ENCODE results near the gene EVI2A.
A peak's percentile ranks its signal among the peaks of the same experiment; 100 is the strongest.

Gene EVI2A

GRCh38 chr17:31272803-31273202 is 48.6 kb downstream of the EVI2A start:
- Histone ChIP-seq H3K4me3 (ENCODE audit: low read depth, low read length) (no peak overlapping the region), H3K9me3 (ENCODE audit: control insufficient read depth, insufficient read depth, low read depth, low read length) (no peaks in the 10 kb centered on the region), H3K27me3 (ENCODE audit: control insufficient read depth, insufficient read depth, low read length) (no peaks in the 10 kb centered on the region), H3K4me1 (ENCODE audit: control insufficient read depth, insufficient read depth, low read length) (peaks cover 11% of the 10 kb centered on the region; the same call in 1 of the 2 replicates), H3K36me3 (ENCODE audit: control insufficient read depth, insufficient read depth, low read length) (peaks cover 17% of the 10 kb centered on the region), H3K9ac (ENCODE audit: low read length) (no peak overlapping the region), H3K27ac (ENCODE audit: low read depth, low read length) (no peak overlapping the region)

GRCh38 chr17:31272236-31272635 is 49.2 kb downstream of the EVI2A start:
- no peak overlapping the region for H3K27ac ChIP-seq (ENCODE audit: low read depth, low read length)
- no peaks in the 10 kb centered on the region for H3K27me3 ChIP-seq (ENCODE audit: control insufficient read depth, insufficient read depth, low read length)
- H3K9me3 ChIP-seq (ENCODE audit: control insufficient read depth, insufficient read depth, low read depth, low read length): no peaks in the 10 kb centered on the region
- no peak overlapping the region for H3K4me3 ChIP-seq (ENCODE audit: low read depth, low read length)
- no peak overlapping the region for H3K9ac ChIP-seq (ENCODE audit: low read length)
- peaks cover 11% of the 10 kb centered on the region; the same call in 1 of the 2 replicates for H3K4me1 ChIP-seq (ENCODE audit: control insufficient read depth, insufficient read depth, low read length)
- peaks cover 16% of the 10 kb centered on the region for H3K36me3 ChIP-seq (ENCODE audit: control insufficient read depth, insufficient read depth, low read length)

DNA sequence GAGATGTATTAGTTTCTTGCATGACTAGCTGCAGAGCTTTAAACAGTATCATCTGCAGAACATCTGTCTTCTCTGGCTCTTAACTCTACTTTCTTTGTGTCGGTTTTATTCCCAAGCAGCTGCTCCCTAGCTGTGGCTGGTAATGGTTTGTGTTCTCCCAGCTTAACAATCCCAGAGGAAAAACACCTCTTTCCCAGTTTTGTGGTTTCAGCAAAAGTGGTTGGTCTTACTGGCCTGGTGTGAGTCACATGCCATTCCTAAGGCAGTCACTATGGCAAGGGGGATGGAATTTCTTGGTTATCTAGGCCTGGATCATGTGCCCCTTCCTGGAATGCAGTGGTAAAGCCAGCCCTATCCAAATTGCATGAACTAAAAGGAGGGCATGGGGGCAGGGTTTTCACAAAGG is 51.8 kb downstream of the EVI2A start:
- H3K36me3 ChIP-seq (ENCODE audit: control insufficient read depth, insufficient read depth, low read length): peaks cover 23% of the 10 kb centered on the region
- H3K4me1 ChIP-seq (ENCODE audit: control insufficient read depth, insufficient read depth, low read length): peaks cover 11% of the 10 kb centered on the region; the same call in 1 of the 2 replicates
- no peaks in the 10 kb centered on the region for H3K27me3 ChIP-seq (ENCODE audit: control insufficient read depth, insufficient read depth, low read length)
- H3K4me3 ChIP-seq (ENCODE audit: low read depth, low read length): no peak overlapping the region
- peak overlapping the region; percentile 18; the same call in 1 of the 2 replicates for H3K27ac ChIP-seq (ENCODE audit: low read depth, low read length)
- H3K9ac ChIP-seq (ENCODE audit: low read length): no peak overlapping the region
- no peaks in the 10 kb centered on the region for H3K9me3 ChIP-seq (ENCODE audit: control insufficient read depth, insufficient read depth, low read depth, low read length)

- no peak overlapping the region for H3K9ac ChIP-seq (ENCODE audit: low read length)
- H3K4me1 ChIP-seq (ENCODE audit: control insufficient read depth, insufficient read depth, low read length): peaks cover 11% of the 10 kb centered on the region; the same call in 1 of the 2 replicates
- H3K27ac ChIP-seq (ENCODE audit: low read depth, low read length): peak overlapping the region; percentile 18; the same call in 1 of the 2 replicates
- H3K36me3 ChIP-seq (ENCODE audit: control insufficient read depth, insufficient read depth, low read length): peaks cover 23% of the 10 kb centered on the region
- H3K4me3 ChIP-seq (ENCODE audit: low read depth, low read length): no peak overlapping the region
- no peaks in the 10 kb centered on the region for H3K27me3 ChIP-seq (ENCODE audit: control insufficient read depth, insufficient read depth, low read length)
- no peaks in the 10 kb centered on the region for H3K9me3 ChIP-seq (ENCODE audit: control insufficient read depth, insufficient read depth, low read depth, low read length)
These were observed 52.3 kb downstream of the EVI2A start for GRCh38 chr17:31269036-31269577.
